ENCODE results near the gene ALMS1.
A peak's percentile ranks its signal among the peaks of the same experiment; 100 is the strongest.
"Not testable (repeated sequence)": the region's sequence is repeated elsewhere in the genome, so short reads cannot be mapped to it uniquely, and the experiment has no call there.

ALMS1 gene

DNA sequence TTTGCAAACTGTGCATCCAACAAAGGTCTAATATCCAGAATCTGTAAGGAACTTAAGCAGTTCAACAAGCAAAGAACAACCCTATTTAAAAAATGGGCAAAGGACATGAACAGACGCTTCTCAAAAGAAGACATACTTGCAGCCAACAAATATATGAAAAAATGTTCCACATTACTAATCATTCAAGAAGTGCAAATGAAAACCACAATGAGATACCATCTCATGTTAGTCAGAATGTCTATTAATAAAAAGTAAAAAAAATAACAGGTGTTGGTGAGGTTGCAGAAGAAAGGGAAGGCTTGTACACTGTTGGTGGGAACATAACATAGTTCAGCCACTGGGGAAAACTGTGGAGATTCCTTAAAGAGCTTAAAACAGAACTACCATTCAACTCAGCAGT lies 130.4 kb downstream of the ALMS1 start:
- DNase-seq (ENCODE audit: low spot score) = no peak

GRCh38 chr2:73528688-73529087 lies 143.1 kb downstream of the ALMS1 start:
- no peak for DNase-seq (ENCODE audit: low spot score)

DNA sequence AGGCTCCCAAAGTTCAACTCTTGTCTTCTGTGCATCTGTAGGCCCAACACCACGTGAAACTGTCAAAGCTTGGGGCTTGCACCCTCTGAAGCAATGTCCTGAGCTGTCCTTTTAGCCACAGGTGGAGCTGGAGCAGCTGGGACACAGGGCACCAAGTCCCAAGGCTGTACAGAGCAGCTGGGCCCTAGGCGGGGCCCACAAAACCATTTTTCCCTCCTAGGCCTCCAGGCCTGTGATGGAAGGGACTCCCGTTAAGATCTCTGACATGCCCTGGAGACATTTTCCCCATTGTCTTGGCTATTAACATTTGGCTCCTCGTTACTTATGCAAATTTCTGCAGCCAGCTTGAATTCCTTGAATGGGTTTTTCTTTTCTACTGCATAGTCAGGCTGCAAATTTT lies 145.1 kb downstream of the ALMS1 start:
- DNase-seq (ENCODE audit: low spot score) = not testable (repeated sequence)

GRCh38 chr2:73532381-73532780 lies 146.7 kb downstream of the ALMS1 start:
- no peak for DNase-seq (ENCODE audit: low spot score)

GRCh38 chr2:73536133-73536840 lies 150.7 kb downstream of the ALMS1 start:
- DNase-seq (ENCODE audit: low spot score) = no peak

DNA sequence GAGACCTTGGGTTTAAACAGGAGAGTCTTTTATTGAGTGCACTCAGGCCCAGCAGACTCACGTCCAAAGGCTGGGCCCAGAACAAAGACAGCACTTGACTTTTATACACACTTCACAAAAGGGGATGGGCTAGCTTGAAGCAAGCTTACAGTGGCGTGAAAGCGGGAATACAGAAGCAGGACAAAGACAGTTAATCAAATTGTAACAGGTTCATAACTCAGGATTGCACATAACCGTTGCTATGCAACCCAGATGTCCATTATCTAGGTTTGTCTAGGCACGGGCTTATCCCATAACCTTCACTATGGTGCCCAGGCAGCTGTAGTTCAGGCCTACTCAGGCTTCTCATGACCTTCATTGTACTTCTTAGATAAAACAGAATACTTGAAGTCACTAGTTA lies 175.2 kb downstream of the ALMS1 start:
- not testable (repeated sequence) for DNase-seq (ENCODE audit: low spot score)

GRCh38 chr2:73561422-73561821 lies 175.8 kb downstream of the ALMS1 start:
- peak; percentile 5 for DNase-seq (ENCODE audit: low spot score)

GRCh38 chr2:73564986-73565385 lies 179.3 kb downstream of the ALMS1 start:
- DNase-seq (ENCODE audit: low spot score) = no peak

- DNase-seq (ENCODE audit: low spot score) = no peak
These were observed 180.7 kb downstream of the ALMS1 start for GRCh38 chr2:73566288-73566878.

DNA sequence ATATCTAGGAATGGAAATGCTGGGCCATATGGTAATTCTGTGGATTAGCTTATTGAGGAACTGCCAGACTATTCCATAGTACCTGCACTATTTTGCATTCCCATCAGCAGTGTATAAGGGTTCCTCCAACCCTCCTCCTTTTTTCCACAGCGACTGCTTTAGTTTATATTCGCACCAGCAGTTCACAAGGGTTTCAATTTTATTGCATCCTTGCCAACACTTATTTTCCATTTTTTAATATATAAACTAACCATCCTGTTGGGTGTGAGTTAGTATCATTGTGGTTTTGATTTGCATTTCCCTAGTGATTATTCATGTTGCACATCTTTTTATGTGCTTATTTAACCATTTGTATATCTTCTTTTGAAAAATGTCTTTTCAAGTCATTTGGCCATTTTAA lies 189.6 kb downstream of the ALMS1 start:
- no peak for DNase-seq (ENCODE audit: low spot score)

GRCh38 chr2:73582364-73582763 lies 196.7 kb downstream of the ALMS1 start:
- DNase-seq (ENCODE audit: low spot score) = no peak

DNA sequence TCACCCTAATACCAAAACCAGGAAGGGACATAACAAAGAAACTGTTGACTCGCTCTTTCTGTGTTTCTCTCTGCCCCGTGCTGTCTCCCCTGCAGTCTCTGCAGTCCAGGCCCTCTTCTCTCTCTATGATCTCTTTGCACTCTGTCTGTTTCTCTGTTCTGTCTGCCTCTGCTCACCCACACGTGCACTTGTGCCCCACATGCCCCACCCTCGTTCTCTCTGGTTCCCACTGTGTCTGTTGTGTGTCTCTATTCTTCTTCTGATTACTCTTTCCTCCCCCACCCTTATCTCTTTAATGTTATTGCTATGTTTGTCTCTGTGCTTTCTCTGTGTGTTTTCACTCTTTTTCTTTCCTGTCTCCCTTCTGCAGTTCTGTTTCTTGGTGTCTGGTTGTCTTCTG lies 202.5 kb downstream of the ALMS1 start:
- DNase-seq (ENCODE audit: low spot score) = no peak

GRCh38 chr2:73593680-73594079 lies 208.0 kb downstream of the ALMS1 start:
- no peak for DNase-seq (ENCODE audit: low spot score)

DNA sequence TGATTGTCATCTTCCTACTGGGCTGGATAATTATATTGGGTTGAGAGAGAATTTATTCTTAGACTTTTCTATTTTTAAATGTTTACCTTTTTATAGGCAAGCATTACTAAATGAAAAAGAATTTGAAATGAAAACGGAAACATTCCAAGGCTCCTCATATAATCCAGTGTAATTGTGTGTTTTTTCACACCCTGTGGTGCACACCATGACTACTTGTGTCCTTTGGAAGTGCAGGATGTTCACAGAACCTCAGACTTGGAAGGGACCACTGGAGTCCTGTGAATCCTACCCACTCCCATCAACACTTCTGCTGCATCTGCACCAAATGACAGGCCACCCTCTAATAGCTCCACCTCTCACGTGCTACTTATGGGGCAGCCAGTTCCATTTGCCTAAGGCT lies 208.6 kb downstream of the ALMS1 start:
- no peak for DNase-seq (ENCODE audit: low spot score)

- no peak for DNase-seq (ENCODE audit: low spot score)
These were observed 216.1 kb downstream of the ALMS1 start for GRCh38 chr2:73601780-73602179.

DNA sequence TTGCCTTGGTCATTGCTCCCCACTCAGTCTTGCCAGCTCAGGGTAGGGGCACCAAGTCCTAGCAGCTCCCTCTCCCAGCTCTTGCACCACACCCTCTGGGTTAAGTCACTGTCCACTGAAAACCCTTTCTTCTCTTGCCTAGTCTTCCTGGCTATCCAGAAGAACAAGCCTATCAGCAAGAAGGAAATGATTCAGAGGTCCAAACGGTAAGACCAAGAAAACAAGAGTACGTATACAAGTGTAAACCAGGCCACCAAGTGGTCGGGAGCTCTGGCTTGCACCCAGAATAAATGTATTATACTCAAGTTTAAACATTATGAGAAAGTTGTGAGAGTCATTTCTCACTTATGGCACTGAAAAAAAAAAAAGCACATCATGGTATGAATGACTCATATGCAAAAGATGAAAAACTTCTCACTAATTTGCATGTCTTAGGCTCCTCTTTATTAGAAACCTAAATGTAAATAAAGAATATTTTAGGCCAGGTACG lies 217.5 kb downstream of the ALMS1 start:
- DNase-seq (ENCODE audit: low spot score) = not testable (repeated sequence)

DNA sequence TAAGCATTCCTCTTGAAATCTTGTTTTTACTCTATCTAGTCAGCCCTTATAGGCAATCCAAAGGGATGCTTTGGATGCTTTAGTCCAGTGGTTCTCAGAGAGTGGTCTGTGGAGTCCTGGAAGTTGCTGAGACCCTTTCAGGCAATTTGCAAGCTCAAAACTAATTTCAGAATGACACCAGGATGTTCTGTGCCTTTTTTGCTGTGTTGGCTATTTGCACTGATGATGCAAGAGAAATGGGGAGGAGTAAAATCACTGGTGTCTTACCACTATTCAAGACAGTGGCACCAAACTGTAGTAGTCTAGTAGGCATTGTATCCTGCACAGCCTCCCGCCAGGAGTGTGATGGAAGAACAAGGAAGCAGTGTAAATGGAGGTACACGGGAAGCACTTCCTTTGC lies 219.0 kb downstream of the ALMS1 start:
- DNase-seq (ENCODE audit: low spot score) = not testable (repeated sequence)

GRCh38 chr2:73610111-73610510 lies 224.5 kb downstream of the ALMS1 start:
- no peak for DNase-seq (ENCODE audit: low spot score)

DNA sequence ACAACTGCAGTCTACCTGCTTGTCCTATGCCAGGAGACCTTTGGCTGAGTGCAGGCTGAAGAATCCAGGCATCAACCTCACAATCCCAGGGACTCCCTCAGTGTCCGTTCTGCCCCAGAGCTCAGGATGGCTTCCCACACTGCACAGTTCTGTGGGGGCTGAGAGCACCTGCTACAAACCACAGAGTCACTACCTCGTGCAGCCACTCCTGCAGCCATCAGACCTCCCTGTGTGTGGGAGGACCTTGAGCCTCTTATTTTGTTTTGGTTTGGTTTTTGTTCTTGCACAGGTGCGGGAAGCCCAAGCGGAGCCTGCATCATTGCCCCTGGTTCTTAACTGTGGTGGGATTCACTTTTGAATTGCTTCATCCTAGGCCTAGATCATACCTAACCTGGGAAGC lies 225.6 kb downstream of the ALMS1 start:
- DNase-seq (ENCODE audit: low spot score) = no peak

GRCh38 chr2:73611867-73612266 lies 226.2 kb downstream of the ALMS1 start:
- DNase-seq (ENCODE audit: low spot score) = no peak

- no peak for DNase-seq (ENCODE audit: low spot score)
These were observed 228.5 kb downstream of the ALMS1 start for GRCh38 chr2:73614105-73614504.

DNA sequence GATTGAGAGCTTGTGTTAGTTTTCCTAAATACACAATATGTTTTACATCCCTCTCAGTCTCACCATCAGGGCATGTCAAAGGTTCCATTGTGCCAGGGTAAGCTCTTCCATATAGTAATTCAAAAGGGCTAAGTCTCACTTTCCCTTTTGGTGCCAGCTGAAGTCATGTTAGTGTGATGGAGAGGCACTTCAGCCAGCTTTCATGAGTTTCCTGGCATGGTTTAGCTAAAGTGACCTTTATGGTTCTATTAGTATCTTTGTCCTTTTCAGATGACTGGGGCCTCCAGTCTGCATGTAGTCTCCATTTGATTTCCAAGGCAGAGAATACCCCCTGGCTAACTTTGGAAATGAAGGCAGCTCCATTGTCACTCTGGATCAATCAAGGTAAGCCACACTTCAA lies 229.4 kb downstream of the ALMS1 start:
- no peak for DNase-seq (ENCODE audit: low spot score)

- peak; percentile 26 for DNase-seq (ENCODE audit: low spot score)
These were observed 234.3 kb downstream of the ALMS1 start for GRCh38 chr2:73619925-73620324.

- DNase-seq (ENCODE audit: low spot score) = not testable (repeated sequence)
These were observed 238.4 kb downstream of the ALMS1 start for GRCh38 chr2:73624036-73624435.
